CD14-positive monocyte (primary cell): ENCODE measurements around the gene CCNDBP1. TPM values are rescaled to one million over a fixed set of nuclear protein-coding genes. Genes with fewer than 3 reads are reported as not detected.

Source experiments
- DNase-seq, 3 donors: peaks; one replicate each; pipeline ENCODE4 v3.0.0-alpha.2; 2011 to 2022
- H2AFZ ChIP-seq: 2 replicates; pipeline ENCODE4 v1.6.0; 2012; ENCODE audit warnings: mild to moderate bottlenecking, low read depth, low read length, inconsistent platforms; ENCODE audit not compliant: insufficient read depth, poor library complexity, severe bottlenecking
- H3K27ac ChIP-seq, 2 donors: 1 replicate in 1 of 2; 2 replicates in 1 of 2; pipeline ENCODE4 v1.5.1; 2012 to 2013; ENCODE audit warnings: low read length in 2 of 2, control low read depth in 1 of 2, inconsistent platforms in 1 of 2, low read depth in 1 of 2, mild to moderate bottlenecking in 1 of 2
- H3K27me3 ChIP-seq, 2 donors: one replicate each; pipeline versions ENCODE4 v1.6.0 to v1.6.1; 2011 to 2013; ENCODE audit warnings: low read length in 2 of 2; ENCODE audit not compliant: control insufficient read depth in 2 of 2, insufficient read depth in 2 of 2
- H3K36me3 ChIP-seq, 2 donors: replicated peaks in 1 of 2; 1 replicate in 1 of 2; 2 replicates in 1 of 2; pipeline versions ENCODE4 v1.5.1 to v1.6.1; 2012 to 2013; ENCODE audit warnings: low read length in 2 of 2, control low read depth in 1 of 2, inconsistent platforms in 1 of 2, mild to moderate bottlenecking in 1 of 2; ENCODE audit not compliant: insufficient read depth in 2 of 2, control insufficient read depth in 1 of 2
- H3K4me1 ChIP-seq, 2 donors: 1 replicate in 1 of 2; 2 replicates in 1 of 2; pipeline versions ENCODE4 v1.5.1 to v1.6.1; 2012 to 2013; ENCODE audit warnings: low read length in 2 of 2, control low read depth in 1 of 2, inconsistent platforms in 1 of 2, mild to moderate bottlenecking in 1 of 2, moderate library complexity in 1 of 2; ENCODE audit not compliant: insufficient read depth in 2 of 2, control insufficient read depth in 1 of 2
- H3K4me2 ChIP-seq: replicated peaks from 2 replicates; pipeline ENCODE3; 2012; ENCODE audit warnings: low read length, moderate library complexity, mild to moderate bottlenecking; ENCODE audit not compliant: poor library complexity, severe bottlenecking; ENCODE audit errors: extremely low read depth
- H3K4me3 ChIP-seq, 3 experiments: fragments of 200-600 bp in 1 of 3; sonication (generic) in 1 of 3; replicated peaks in 1 of 3; 1 replicate in 2 of 3; 2 replicates in 1 of 3; pipeline ENCODE4 v1.5.1; 2011 to 2013; ENCODE audit warnings: low read length in 3 of 3, mild to moderate bottlenecking in 3 of 3, control low read depth in 2 of 3, low read depth in 2 of 3, inconsistent platforms in 1 of 3, moderate library complexity in 1 of 3
- H3K79me2 ChIP-seq: 2 replicates; pipeline ENCODE4 v1.6.0; 2012; ENCODE audit warnings: mild to moderate bottlenecking, control low read depth, inconsistent platforms, low read length, moderate library complexity; ENCODE audit not compliant: insufficient read depth
- H3K9ac ChIP-seq: 2 replicates; pipeline ENCODE4 v1.6.0; 2017; ENCODE audit warnings: low read length, mild to moderate bottlenecking; ENCODE audit not compliant: insufficient read depth, poor library complexity, severe bottlenecking
- H3K9me3 ChIP-seq, 2 donors: replicated peaks in 1 of 2; 1 replicate in 1 of 2; 2 replicates in 1 of 2; pipeline versions ENCODE4 v1.5.1 to v1.6.1; 2012 to 2013; ENCODE audit warnings: low read length in 2 of 2, control low read depth in 1 of 2; ENCODE audit not compliant: control insufficient read depth in 1 of 2, insufficient read depth in 1 of 2
- H4K20me1 ChIP-seq: 2 replicates; pipeline ENCODE4 v1.6.0; 2012; ENCODE audit warnings: mild to moderate bottlenecking, low read length, control low read depth, moderate library complexity; ENCODE audit not compliant: insufficient read depth
- H3K27ac Mint-ChIP-seq, 7 donors: one replicate each; pipeline ENCODE4 v1.8.0; 2020; ENCODE audit warnings: mild to moderate bottlenecking in 7 of 7, mixed read lengths in 7 of 7, moderate library complexity in 6 of 7, inconsistent platforms in 2 of 7
- H3K27me3 Mint-ChIP-seq, 3 donors: one replicate each; pipeline ENCODE4 v1.8.0; 2021 to 2022; ENCODE audit warnings: low read depth in 3 of 3, mild to moderate bottlenecking in 3 of 3, mixed read lengths in 3 of 3, moderate library complexity in 3 of 3, inconsistent platforms in 1 of 3
- H3K36me3 Mint-ChIP-seq, 2 donors: one replicate each; pipeline ENCODE4 v1.8.0; 2020; ENCODE audit warnings: mixed read lengths in 2 of 2, inconsistent platforms in 1 of 2, mild to moderate bottlenecking in 1 of 2
- H3K4me1 Mint-ChIP-seq: one replicate; pipeline ENCODE4 v1.8.0; 2020; ENCODE audit warnings: mild to moderate bottlenecking, mixed read lengths
- H3K4me3 Mint-ChIP-seq, 2 donors: one replicate each; pipeline ENCODE4 v1.8.0; 2020; ENCODE audit warnings: mild to moderate bottlenecking in 2 of 2, mixed read lengths in 2 of 2, moderate library complexity in 1 of 2
- H3K9me3 Mint-ChIP-seq, 7 donors: one replicate each; pipeline ENCODE4 v1.8.0; 2020 to 2022; ENCODE audit warnings: mixed read lengths in 7 of 7, mild to moderate bottlenecking in 6 of 7, moderate library complexity in 6 of 7, inconsistent platforms in 2 of 7
- CTCF ChIP-seq: fragments of 200-600 bp; IDR thresholded peaks from one replicate; pipeline ENCODE4 v1.8.0; 2022; ENCODE audit warnings: antibody characterized with exemption, mild to moderate bottlenecking
- WGBS: methylation state at CpG from one replicate; pipeline ENCODE4 v1.1.5; 2013; ENCODE audit warnings: missing lambda C conversion rate; ENCODE audit not compliant: insufficient coverage; 5-methylcytosine and 5-hydroxymethylcytosine counted together
- intact Hi-C, 2 donors: fragments of 100-400 bp; cut with micrococcal nuclease; formaldehyde crosslinking; loops; one replicate each; pipeline versions ENCODE4 v1.15.0 to v1.15.1; 2023
- polyA plus RNA-seq, 3 donors: library from polyadenylated mRNA; depleted of rRNA in 1 of 3; unstranded in 2 of 3; stranded (reverse) in 1 of 3; fragments of 300-500 nt in 2 of 3; fragments of >200 nt in 1 of 3; fragmentation: Illumina TruSeq in 2 of 3; gene quantifications; 1 replicate in 2 of 3; 2 replicates in 1 of 3; pipeline ENCODE4 v1.2.3, GENCODE V29; 2012 to 2021

Gene CCNDBP1
- polyA plus RNA-seq, 3 donors = 79.2 to 205 (median 196) TPM

GRCh38 chr15:43211224-43211735, 26.1 kb downstream of the CCNDBP1 start:
- H3K27ac Mint-ChIP-seq = peak overlapping the region in 1 of 7 donors; percentile 31
- no peaks in the 10 kb centered on the region for H3K4me1 ChIP-seq
- H3K4me3 ChIP-seq = no peak overlapping the region
- no peaks in the 10 kb centered on the region for H3K9me3 ChIP-seq
- H3K36me3 Mint-ChIP-seq = no peaks in the 10 kb centered on the region
- peaks cover 5% of the 10 kb centered on the region for H3K4me1 Mint-ChIP-seq
- no peaks in the 10 kb centered on the region for H4K20me1 ChIP-seq
- H3K79me2 ChIP-seq = no peaks in the 10 kb centered on the region
- no peaks in the 10 kb centered on the region for H3K36me3 ChIP-seq
- peaks cover 0 to 2% (median 0%) of the 10 kb centered on the region in 7 donors for H3K9me3 Mint-ChIP-seq
- no peak overlapping the region for H3K4me3 Mint-ChIP-seq
- TF ChIP-seq CTCF = no peak
- WGBS = 74% methylated on average over 2 of the region's 4 CpGs
- no peak for DNase-seq
- no peak overlapping the region for H3K27ac ChIP-seq
- intact Hi-C loops = no loop called here
- no peak overlapping the region for H2AFZ ChIP-seq
- no peaks in the 10 kb centered on the region for H3K27me3 ChIP-seq
- no peak overlapping the region for H3K9ac ChIP-seq
- H3K27me3 Mint-ChIP-seq = peaks cover 9 to 23% (median 12%) of the 10 kb centered on the region in 3 donors
- H3K4me2 ChIP-seq = no peak overlapping the region

- H3K4me3 ChIP-seq = no peak overlapping the region
- H3K9me3 ChIP-seq = no peaks in the 10 kb centered on the region
- no peak for TF ChIP-seq CTCF
- intact Hi-C loops = no loop called here
- H3K27ac Mint-ChIP-seq = no peak overlapping the region
- no peaks in the 10 kb centered on the region for H3K36me3 Mint-ChIP-seq
- H3K27me3 Mint-ChIP-seq = peaks cover 11 to 21% (median 12%) of the 10 kb centered on the region in 3 donors
- no peak overlapping the region for H3K27ac ChIP-seq
- no peak for DNase-seq
- peak overlapping the region in 1 of 2 donors; percentile 1 for H3K4me3 Mint-ChIP-seq
- WGBS = 100% methylated on average over 2 of the region's 8 CpGs
- H3K4me2 ChIP-seq = no peak overlapping the region
- no peaks in the 10 kb centered on the region for H4K20me1 ChIP-seq
- H3K27me3 ChIP-seq = no peaks in the 10 kb centered on the region
- no peaks in the 10 kb centered on the region for H3K79me2 ChIP-seq
- H3K9ac ChIP-seq = no peak overlapping the region
- no peak overlapping the region for H2AFZ ChIP-seq
- H3K36me3 ChIP-seq = no peaks in the 10 kb centered on the region
- H3K4me1 ChIP-seq = no peaks in the 10 kb centered on the region
- H3K4me1 Mint-ChIP-seq = peaks cover 5% of the 10 kb centered on the region
- peaks cover 0 to 6% (median 4%) of the 10 kb centered on the region in 7 donors for H3K9me3 Mint-ChIP-seq
These were observed 27.1 kb downstream of the CCNDBP1 start for GRCh38 chr15:43212299-43212698.
